ENCODE data around the gene MEX3A. TPM values are rescaled to one million over a fixed set of nuclear protein-coding genes. Genes with fewer than 3 reads are reported as not detected.

MEX3A gene
- total and polyA plus RNA-seq, 2 of the 8 experiments (the other 6 are each of a cell fraction or from before 2014, with no cell fraction given): 34.1 to 52.4 TPM

DNA sequence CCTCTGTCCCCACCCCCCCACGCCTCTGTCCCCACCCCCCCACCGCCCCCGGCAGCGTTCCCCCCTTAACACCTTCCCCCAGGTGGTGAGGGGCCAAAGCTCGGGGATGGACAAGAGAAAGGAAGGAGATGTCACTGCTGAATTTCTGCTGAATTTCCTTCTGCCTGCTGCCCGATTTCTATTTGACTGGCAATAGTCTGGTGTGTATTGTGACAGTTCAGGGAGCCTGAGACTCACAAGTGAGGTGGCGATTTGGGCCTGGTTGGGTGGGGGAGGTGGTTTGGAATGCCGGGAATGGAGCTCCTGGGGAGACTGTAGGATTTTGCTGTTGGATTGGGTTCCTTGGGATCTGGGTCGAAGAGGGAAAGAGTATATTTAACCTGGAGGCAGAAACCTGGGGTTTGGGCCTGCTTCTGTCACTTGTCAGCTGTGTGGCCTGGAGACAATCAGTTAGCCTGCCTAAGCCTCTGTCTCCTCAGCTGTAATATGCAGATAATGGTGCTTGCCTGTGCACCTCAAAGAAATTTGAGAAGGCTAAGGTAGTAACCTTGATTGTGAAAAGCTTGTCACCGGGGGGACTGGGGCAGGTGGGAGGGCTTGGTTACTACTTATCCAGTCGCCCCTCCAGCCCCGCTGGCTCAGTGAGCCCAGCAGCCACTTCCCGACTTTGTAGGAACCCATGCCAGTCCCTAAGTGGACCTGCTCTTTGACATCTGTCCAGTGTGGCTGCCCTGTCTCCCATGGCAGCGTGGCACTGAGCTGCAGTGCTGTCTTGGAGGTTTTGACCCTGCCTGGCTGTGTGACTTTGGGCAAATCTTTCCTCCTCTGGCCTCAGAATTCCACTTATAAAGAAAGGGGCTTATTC is 24.6 kb upstream of the MEX3A start:
- H4K20me1 ChIP-seq (replicated peaks in 1 of 2; ENCODE audit: control insufficient read depth in 1 of 2, insufficient read depth in 2 of 2, low read length in 2 of 2): peaks cover 0 to 4% of the 10 kb centered on the region in 2 experiments
- peak overlapping the region; percentile 25 to 61 (median 33); a peak in 7 of 8 replicates for H3K4me3 ChIP-seq (ENCODE audit: extremely low read depth in 1 of 4, insufficient read depth in 2 of 4, low read depth in 3 of 4, low read length in 4 of 4)
- peak overlapping the region; percentile 1; the same call in 1 of the 2 replicates for H2BK12ac ChIP-seq (ENCODE audit: low read depth, low read length)
- no peaks in the 10 kb centered on the region for H3K9me3 ChIP-seq (ENCODE audit: insufficient read depth in 2 of 2, low read depth in 1 of 2, low read length in 1 of 2)
- H2BK120ac ChIP-seq (replicated peaks; ENCODE audit: low read depth, low read length): no peak overlapping the region
- no peak overlapping the region for H4K5ac ChIP-seq (ENCODE audit: insufficient read length, low read depth, low read length)
- H4K91ac ChIP-seq (replicated peaks; ENCODE audit: insufficient read length, low read length): peak overlapping the region; percentile 13
- H2BK15ac ChIP-seq (ENCODE audit: low read length): peak overlapping the region; percentile 5; the same call in 1 of the 2 replicates
- no peak overlapping the region for H2AK5ac ChIP-seq (ENCODE audit: low read depth, low read length)
- H2BK5ac ChIP-seq (ENCODE audit: low read depth, low read length): peak overlapping the region; percentile 98
- H2AFZ ChIP-seq (ENCODE audit: low read length): no peak overlapping the region
- H3K4ac ChIP-seq (replicated peaks; ENCODE audit: insufficient read length, low read depth, low read length): no peak overlapping the region
- no peaks in the 10 kb centered on the region for H3K36me3 ChIP-seq (ENCODE audit: control insufficient read depth in 2 of 4, insufficient read depth in 4 of 4, low read length in 3 of 4)
- peaks cover 4% of the 10 kb centered on the region; the same call in 1 of the 2 replicates for H3K79me1 ChIP-seq (ENCODE audit: low read depth, low read length)
- H3K56ac ChIP-seq (replicated peaks; ENCODE audit: insufficient read length, low read depth, low read length): no peak overlapping the region
- H3K27ac ChIP-seq (ENCODE audit: low read depth, low read length): peak overlapping the region; percentile 78
- H3K79me2 ChIP-seq (ENCODE audit: control insufficient read depth in 1 of 2, insufficient read depth in 2 of 2, low read length in 2 of 2): no peaks in the 10 kb centered on the region
- H3K14ac ChIP-seq (ENCODE audit: insufficient read length): no peak overlapping the region
- no peak overlapping the region; the same call in none of the 2 replicates for H4K8ac ChIP-seq (ENCODE audit: extremely low read depth, insufficient read depth, low read length)
- CTCF ChIA-PET (ENCODE audit: partially characterized antibody): interaction anchor here (0.8 to 29.5 kb wide), 9 partner anchors 11 to 351 kb away, joined by 3 to 1994 read pairs (median 4); partner anchors contain the start of genes LMNA, MEX3A and UBQLN4
- FAIRE-seq: peak; percentile 70
- H3K4me1 ChIP-seq (replicated peaks in 1 of 4; ENCODE audit: control insufficient read depth in 3 of 4, insufficient read depth in 4 of 4, low read length in 3 of 4): peaks cover 10 to 37% (median 32%) of the 10 kb centered on the region in 4 experiments
- no peak overlapping the region for H2BK20ac ChIP-seq (ENCODE audit: low read length)
- peak overlapping the region in 3 of 4 experiments; percentile 42 to 53 (median 53); a peak in 4 of 7 replicates for H3K9ac ChIP-seq (replicated peaks in 1 of 4; ENCODE audit: extremely low read depth in 1 of 4, low read depth in 3 of 4, low read length in 3 of 4)
- peaks cover 7% of the 10 kb centered on the region; the same call in 1 of the 2 replicates for H3K23me2 ChIP-seq (ENCODE audit: low read depth, low read length)
- POLR2A ChIA-PET (ENCODE audit: partially characterized antibody): interaction anchor here (0.6 to 29.6 kb wide), 15 partner anchors 10 to 106 kb away, joined by 3 to 763 read pairs (median 4); partner anchors contain the start of genes LMNA, MEX3A, PMF1 and RAB25
- H3K27me3 ChIP-seq (replicated peaks in 1 of 4; ENCODE audit: control insufficient read depth in 3 of 4, extremely low read depth in 1 of 4, insufficient read depth in 3 of 4, low read length in 3 of 4): no peaks in the 10 kb centered on the region
- DNase-seq (ENCODE audit: low read depth in 1 of 2, low spot score in 2 of 2): peak in 1 of 2 experiments; percentile 82
- WGBS, 2 experiments (ENCODE audit: extremely low coverage in 1 of 2, insufficient coverage in 1 of 2, insufficient read length in 1 of 2, insufficient replicate concordance in 2 of 2, low coverage in 1 of 2, low lambda C conversion rate in 2 of 2, missing lambda C conversion rate in 1 of 2): 15% methylated on average over 12 of the region's 14 CpGs; no CpG with 5 or more reads in 1 of the 2 experiments
- no peak overlapping the region for H3K23ac ChIP-seq (ENCODE audit: insufficient read length)
- H3K18ac ChIP-seq (ENCODE audit: extremely low read depth, low read length): peak overlapping the region; percentile 78
- peak overlapping the region; percentile 79 to 87 for H3K4me2 ChIP-seq (ENCODE audit: insufficient read depth in 1 of 2, low read depth in 2 of 2, low read length in 2 of 2)
- TF ChIP-seq KDM4A (IDR thresholded peaks at IDR 0.05; ENCODE audit: low read depth, low read length, severe bottlenecking) (no peak), PHF8 (conservative IDR thresholded peaks at IDR 0.05; ENCODE audit: low read depth, low read length) (no peak), GABPA (IDR thresholded peaks at IDR 0.05; ENCODE audit: borderline replicate concordance, insufficient read depth, low read length) (no peak), TEAD4 (IDR thresholded peaks at IDR 0.05; ENCODE audit: low read depth, low read length) (peak; percentile 98), BCL11A (IDR thresholded peaks at IDR 0.05; ENCODE audit: low read depth in 2 of 2, low read length in 2 of 2) (no peak), FOSL1 (IDR thresholded peaks at IDR 0.05; ENCODE audit: insufficient read depth, low read depth, low read length) (no peak), NRF1 (IDR thresholded peaks at IDR 0.05; ENCODE audit: low read depth, low read length) (no peak), POLR2AphosphoS5 (IDR thresholded peaks at IDR 0.05; ENCODE audit: low read depth, low read length) (peak; percentile 41; the same call in 1 of the 2 replicates), CREB1 (IDR thresholded peaks at IDR 0.05) (peak; percentile 10; the same call in 1 of the 2 replicates)
- TF ChIP-seq, protein P1, sequence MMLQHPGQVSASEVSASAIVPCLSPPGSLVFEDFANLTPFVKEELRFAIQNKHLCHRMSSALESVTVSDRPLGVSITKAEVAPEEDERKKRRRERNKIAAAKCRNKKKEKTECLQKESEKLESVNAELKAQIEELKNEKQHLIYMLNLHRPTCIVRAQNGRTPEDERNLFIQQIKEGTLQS (IDR thresholded peaks at IDR 0.05; ENCODE audit: insufficient read depth, low read depth, low read length): no peak

Measured in H1 (cell line).